ENCODE measurements around the gene MAP3K20.
"Not testable (repeated sequence)": the region's sequence is repeated elsewhere in the genome, so short reads cannot be mapped to it uniquely, and the experiment has no call there.

Gene MAP3K20

GRCh38 chr2:173280853-173281252 is 205.2 kb downstream of the MAP3K20 start:
- no peak overlapping the region for H3K27ac ChIP-seq (ENCODE audit: insufficient read depth, low read length, poor library complexity, severe bottlenecking)
- H3K27me3 ChIP-seq (replicated peaks; ENCODE audit: control insufficient read depth, insufficient read depth, low read length, poor library complexity, severe bottlenecking), result no peaks in the 10 kb centered on the region
- no peaks in the 10 kb centered on the region for H3K9me3 ChIP-seq (ENCODE audit: control insufficient read depth, low read length)
- no peaks in the 10 kb centered on the region for H3K4me1 ChIP-seq (ENCODE audit: control insufficient read depth, insufficient read depth, low read length, poor library complexity, severe bottlenecking)
- H3K36me3 ChIP-seq (ENCODE audit: control insufficient read depth, insufficient read depth, low read length), result no peaks in the 10 kb centered on the region
- DNase-seq, result no peak
- H3K4me3 ChIP-seq (ENCODE audit: insufficient read depth, low read depth, low read length, poor library complexity, severe bottlenecking), result no peak overlapping the region

- H3K9me3 ChIP-seq (ENCODE audit: control insufficient read depth, low read length); H3K4me3 ChIP-seq (ENCODE audit: insufficient read depth, low read depth, low read length, poor library complexity, severe bottlenecking); DNase-seq; H3K27me3 ChIP-seq (replicated peaks; ENCODE audit: control insufficient read depth, insufficient read depth, low read length, poor library complexity, severe bottlenecking); H3K4me1 ChIP-seq (ENCODE audit: control insufficient read depth, insufficient read depth, low read length, poor library complexity, severe bottlenecking); H3K27ac ChIP-seq (ENCODE audit: insufficient read depth, low read length, poor library complexity, severe bottlenecking); H3K36me3 ChIP-seq (ENCODE audit: control insufficient read depth, insufficient read depth, low read length): not testable (repeated sequence)
Observed at GRCh38 chr2:173281898-173282297, 206.3 kb downstream of the MAP3K20 start.

GRCh38 chr2:173282795-173283545 is 207.3 kb downstream of the MAP3K20 start:
- Histone ChIP-seq H3K27me3 (replicated peaks; ENCODE audit: control insufficient read depth, insufficient read depth, low read length, poor library complexity, severe bottlenecking) (no peaks in the 10 kb centered on the region), H3K4me3 (ENCODE audit: insufficient read depth, low read depth, low read length, poor library complexity, severe bottlenecking) (no peak overlapping the region), H3K36me3 (ENCODE audit: control insufficient read depth, insufficient read depth, low read length) (no peaks in the 10 kb centered on the region), H3K9me3 (ENCODE audit: control insufficient read depth, low read length) (no peaks in the 10 kb centered on the region), H3K4me1 (ENCODE audit: control insufficient read depth, insufficient read depth, low read length, poor library complexity, severe bottlenecking) (no peaks in the 10 kb centered on the region), H3K27ac (ENCODE audit: insufficient read depth, low read length, poor library complexity, severe bottlenecking) (no peak overlapping the region)
- no peak for DNase-seq

DNA sequence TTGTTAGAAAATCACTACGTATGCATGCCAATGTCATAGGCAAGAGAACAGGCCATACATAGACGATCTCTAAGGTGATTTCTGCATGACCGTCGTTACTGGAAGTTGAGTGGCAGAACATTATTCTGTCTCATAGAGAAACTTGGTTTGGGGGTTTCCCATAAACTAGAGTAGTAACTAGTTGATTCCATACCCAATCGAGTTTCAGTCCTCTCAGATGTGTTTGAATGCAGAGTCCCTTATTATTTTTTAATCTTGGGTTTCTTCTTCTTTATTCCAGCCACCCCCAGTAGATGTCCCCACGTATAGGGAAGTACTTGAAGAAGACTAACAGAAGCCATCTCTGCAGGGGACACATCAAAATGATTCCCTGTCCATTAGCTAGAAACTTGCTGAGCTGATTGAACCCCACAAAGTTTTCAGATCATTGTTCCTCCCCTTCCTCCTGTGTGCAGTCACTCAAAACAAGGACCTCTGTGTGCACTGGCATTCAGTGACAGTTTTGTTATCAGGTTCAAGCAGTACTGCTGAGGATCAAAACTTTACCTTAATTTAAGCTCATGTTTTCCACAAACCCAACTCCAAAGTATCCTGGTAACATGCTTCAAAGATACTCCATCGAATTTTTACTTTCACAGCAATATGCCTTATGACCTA is 210.6 kb downstream of the MAP3K20 start:
- H3K27me3 ChIP-seq (replicated peaks; ENCODE audit: control insufficient read depth, insufficient read depth, low read length, poor library complexity, severe bottlenecking), result no peaks in the 10 kb centered on the region
- H3K9me3 ChIP-seq (ENCODE audit: control insufficient read depth, low read length), result no peaks in the 10 kb centered on the region
- no peaks in the 10 kb centered on the region for H3K4me1 ChIP-seq (ENCODE audit: control insufficient read depth, insufficient read depth, low read length, poor library complexity, severe bottlenecking)
- no peaks in the 10 kb centered on the region for H3K36me3 ChIP-seq (ENCODE audit: control insufficient read depth, insufficient read depth, low read length)
- H3K27ac ChIP-seq (ENCODE audit: insufficient read depth, low read length, poor library complexity, severe bottlenecking), result no peak overlapping the region
- H3K4me3 ChIP-seq (ENCODE audit: insufficient read depth, low read depth, low read length, poor library complexity, severe bottlenecking), result no peak overlapping the region
- no peak for DNase-seq

- H3K27me3 ChIP-seq (replicated peaks; ENCODE audit: control insufficient read depth, insufficient read depth, low read length, poor library complexity, severe bottlenecking), result no peaks in the 10 kb centered on the region
- H3K4me3 ChIP-seq (ENCODE audit: insufficient read depth, low read depth, low read length, poor library complexity, severe bottlenecking), result no peak overlapping the region
- DNase-seq, result no peak
Observed at GRCh38 chr2:173287594-173287993, 211.9 kb downstream of the MAP3K20 start.

GRCh38 chr2:173288561-173288960 is 212.9 kb downstream of the MAP3K20 start:
- Histone ChIP-seq H3K4me3 (ENCODE audit: insufficient read depth, low read depth, low read length, poor library complexity, severe bottlenecking) (no peak overlapping the region), H3K27ac (ENCODE audit: insufficient read depth, low read length, poor library complexity, severe bottlenecking) (no peak overlapping the region), H3K9me3 (ENCODE audit: control insufficient read depth, low read length) (no peaks in the 10 kb centered on the region), H3K36me3 (ENCODE audit: control insufficient read depth, insufficient read depth, low read length) (no peaks in the 10 kb centered on the region), H3K27me3 (replicated peaks; ENCODE audit: control insufficient read depth, insufficient read depth, low read length, poor library complexity, severe bottlenecking) (no peaks in the 10 kb centered on the region), H3K4me1 (ENCODE audit: control insufficient read depth, insufficient read depth, low read length, poor library complexity, severe bottlenecking) (no peaks in the 10 kb centered on the region)
- DNase-seq, result no peak

More at GRCh38 chr2:173287594-173287993, 211.9 kb downstream of the MAP3K20 start:
- Histone ChIP-seq H3K4me1 (ENCODE audit: control insufficient read depth, insufficient read depth, low read length, poor library complexity, severe bottlenecking) (no peaks in the 10 kb centered on the region), H3K36me3 (ENCODE audit: control insufficient read depth, insufficient read depth, low read length) (no peaks in the 10 kb centered on the region), H3K9me3 (ENCODE audit: control insufficient read depth, low read length) (no peaks in the 10 kb centered on the region), H3K27ac (ENCODE audit: insufficient read depth, low read length, poor library complexity, severe bottlenecking) (no peak overlapping the region)

GRCh38 chr2:173290046-173290445 is 214.4 kb downstream of the MAP3K20 start:
- DNase-seq, result no peak
- Histone ChIP-seq H3K4me1 (ENCODE audit: control insufficient read depth, insufficient read depth, low read length, poor library complexity, severe bottlenecking) (no peaks in the 10 kb centered on the region), H3K27ac (ENCODE audit: insufficient read depth, low read length, poor library complexity, severe bottlenecking) (no peak overlapping the region)

GRCh38 chr2:173290518-173290917 is 214.9 kb downstream of the MAP3K20 start:
- Histone ChIP-seq H3K4me1 (ENCODE audit: control insufficient read depth, insufficient read depth, low read length, poor library complexity, severe bottlenecking) (no peaks in the 10 kb centered on the region), H3K27ac (ENCODE audit: insufficient read depth, low read length, poor library complexity, severe bottlenecking) (no peak overlapping the region), H3K9me3 (ENCODE audit: control insufficient read depth, low read length) (no peaks in the 10 kb centered on the region), H3K36me3 (ENCODE audit: control insufficient read depth, insufficient read depth, low read length) (no peaks in the 10 kb centered on the region), H3K27me3 (replicated peaks; ENCODE audit: control insufficient read depth, insufficient read depth, low read length, poor library complexity, severe bottlenecking) (no peaks in the 10 kb centered on the region), H3K4me3 (ENCODE audit: insufficient read depth, low read depth, low read length, poor library complexity, severe bottlenecking) (no peak overlapping the region)
- DNase-seq, result no peak

More at GRCh38 chr2:173290046-173290445, 214.4 kb downstream of the MAP3K20 start:
- Histone ChIP-seq H3K4me3 (ENCODE audit: insufficient read depth, low read depth, low read length, poor library complexity, severe bottlenecking) (no peak overlapping the region), H3K36me3 (ENCODE audit: control insufficient read depth, insufficient read depth, low read length) (no peaks in the 10 kb centered on the region), H3K9me3 (ENCODE audit: control insufficient read depth, low read length) (no peaks in the 10 kb centered on the region), H3K27me3 (replicated peaks; ENCODE audit: control insufficient read depth, insufficient read depth, low read length, poor library complexity, severe bottlenecking) (no peaks in the 10 kb centered on the region)

GRCh38 chr2:173291412-173291811 is 215.8 kb downstream of the MAP3K20 start:
- no peak for DNase-seq

GRCh38 chr2:173296235-173296634 is 220.6 kb downstream of the MAP3K20 start:
- Histone ChIP-seq H3K4me3 (ENCODE audit: insufficient read depth, low read depth, low read length, poor library complexity, severe bottlenecking) (no peak overlapping the region), H3K9me3 (ENCODE audit: control insufficient read depth, low read length) (peaks cover 9% of the 10 kb centered on the region), H3K27ac (ENCODE audit: insufficient read depth, low read length, poor library complexity, severe bottlenecking) (no peak overlapping the region), H3K36me3 (ENCODE audit: control insufficient read depth, insufficient read depth, low read length) (no peaks in the 10 kb centered on the region), H3K27me3 (replicated peaks; ENCODE audit: control insufficient read depth, insufficient read depth, low read length, poor library complexity, severe bottlenecking) (no peaks in the 10 kb centered on the region), H3K4me1 (ENCODE audit: control insufficient read depth, insufficient read depth, low read length, poor library complexity, severe bottlenecking) (no peaks in the 10 kb centered on the region)
- no peak for DNase-seq

More at GRCh38 chr2:173291412-173291811, 215.8 kb downstream of the MAP3K20 start:
- H3K9me3 ChIP-seq (ENCODE audit: control insufficient read depth, low read length), result no peaks in the 10 kb centered on the region
- no peak overlapping the region for H3K4me3 ChIP-seq (ENCODE audit: insufficient read depth, low read depth, low read length, poor library complexity, severe bottlenecking)
- H3K36me3 ChIP-seq (ENCODE audit: control insufficient read depth, insufficient read depth, low read length), result no peaks in the 10 kb centered on the region
- H3K4me1 ChIP-seq (ENCODE audit: control insufficient read depth, insufficient read depth, low read length, poor library complexity, severe bottlenecking), result no peaks in the 10 kb centered on the region
- no peak overlapping the region for H3K27ac ChIP-seq (ENCODE audit: insufficient read depth, low read length, poor library complexity, severe bottlenecking)
- H3K27me3 ChIP-seq (replicated peaks; ENCODE audit: control insufficient read depth, insufficient read depth, low read length, poor library complexity, severe bottlenecking), result no peaks in the 10 kb centered on the region

Measured in effector memory CD4-positive, alpha-beta T cell (primary cell).